ENCODE data around the gene CTNNA2. TPM values are rescaled to one million over a fixed set of nuclear protein-coding genes. Genes with fewer than 3 reads are reported as not detected.
A peak's percentile ranks its signal among the peaks of the same experiment; 100 is the strongest.
"Not testable (repeated sequence)": the region's sequence is repeated elsewhere in the genome, so short reads cannot be mapped to it uniquely, and the experiment has no call there.

Gene CTNNA2
- total RNA-seq, 1 experiment from 2014 or later, result 0.41 TPM

GRCh38 chr2:80145499-80145898, 632.6 kb downstream of the CTNNA2 start:
- in situ Hi-C loops (cut with HindIII; ENCODE audit: low sequenced_read_pairs), result no loop called here
- peak; percentile 5 for DNase-seq (ENCODE audit: low spot score)

GRCh38 chr2:80146757-80147156, 633.9 kb downstream of the CTNNA2 start:
- in situ Hi-C loops (cut with HindIII; ENCODE audit: low sequenced_read_pairs), result not testable (repeated sequence)

GRCh38 chr2:80147690-80148089, 634.8 kb downstream of the CTNNA2 start:
- in situ Hi-C loops (cut with HindIII; ENCODE audit: low sequenced_read_pairs), result no loop called here
- no peak for DNase-seq (ENCODE audit: low spot score)

More at GRCh38 chr2:80146757-80147156, 633.9 kb downstream of the CTNNA2 start:
- not testable (repeated sequence) for DNase-seq (ENCODE audit: low spot score)

- no peak for DNase-seq (ENCODE audit: low spot score)
- in situ Hi-C loops (cut with HindIII; ENCODE audit: low sequenced_read_pairs), result no loop called here
Observed at GRCh38 chr2:80148906-80149305, 636.1 kb downstream of the CTNNA2 start.

GRCh38 chr2:80149991-80150390, 637.1 kb downstream of the CTNNA2 start:
- in situ Hi-C loops (cut with HindIII; ENCODE audit: low sequenced_read_pairs), result no loop called here
- DNase-seq (ENCODE audit: low spot score), result no peak

GRCh38 chr2:80151248-80151647, 638.4 kb downstream of the CTNNA2 start:
- DNase-seq (ENCODE audit: low spot score), result no peak
- in situ Hi-C loops (cut with HindIII; ENCODE audit: low sequenced_read_pairs), result no loop called here

- in situ Hi-C loops (cut with HindIII; ENCODE audit: low sequenced_read_pairs), result no loop called here
- DNase-seq (ENCODE audit: low spot score), result no peak
Observed at GRCh38 chr2:80151651-80152050, 638.8 kb downstream of the CTNNA2 start.

- no peak for DNase-seq (ENCODE audit: low spot score)
- in situ Hi-C loops (cut with HindIII; ENCODE audit: low sequenced_read_pairs), result no loop called here
Observed at GRCh38 chr2:80153151-80153550, 640.3 kb downstream of the CTNNA2 start.

- in situ Hi-C loops (cut with HindIII; ENCODE audit: low sequenced_read_pairs), result no loop called here
- no peak for DNase-seq (ENCODE audit: low spot score)
Observed at GRCh38 chr2:80153768-80154167, 640.9 kb downstream of the CTNNA2 start.

- no peak for DNase-seq (ENCODE audit: low spot score)
- in situ Hi-C loops (cut with HindIII; ENCODE audit: low sequenced_read_pairs), result no loop called here
Observed at GRCh38 chr2:80154231-80154915, 641.5 kb downstream of the CTNNA2 start.

- in situ Hi-C loops (cut with HindIII; ENCODE audit: low sequenced_read_pairs), result no loop called here
- DNase-seq (ENCODE audit: low spot score), result no peak
Observed at GRCh38 chr2:80164375-80164774, 651.5 kb downstream of the CTNNA2 start.

GRCh38 chr2:80166483-80167171, 653.8 kb downstream of the CTNNA2 start:
- in situ Hi-C loops (cut with HindIII; ENCODE audit: low sequenced_read_pairs), result no loop called here
- no peak for DNase-seq (ENCODE audit: low spot score)

- no peak for DNase-seq (ENCODE audit: low spot score)
- in situ Hi-C loops (cut with HindIII; ENCODE audit: low sequenced_read_pairs), result no loop called here
Observed at GRCh38 chr2:80167284-80167808, 654.5 kb downstream of the CTNNA2 start.

- in situ Hi-C loops (cut with HindIII; ENCODE audit: low sequenced_read_pairs), result no loop called here
- DNase-seq (ENCODE audit: low spot score), result no peak
Observed at GRCh38 chr2:80168037-80168436, 655.2 kb downstream of the CTNNA2 start.

GRCh38 chr2:80168801-80169200, 656.0 kb downstream of the CTNNA2 start:
- no peak for DNase-seq (ENCODE audit: low spot score)
- in situ Hi-C loops (cut with HindIII; ENCODE audit: low sequenced_read_pairs), result no loop called here

- DNase-seq (ENCODE audit: low spot score), result no peak
- in situ Hi-C loops (cut with HindIII; ENCODE audit: low sequenced_read_pairs), result no loop called here
Observed at GRCh38 chr2:80169811-80170594, 657.2 kb downstream of the CTNNA2 start.

GRCh38 chr2:80185091-80185490, 672.2 kb downstream of the CTNNA2 start:
- peak; percentile 20 for DNase-seq (ENCODE audit: low spot score)
- in situ Hi-C loops (cut with HindIII; ENCODE audit: low sequenced_read_pairs), result no loop called here

- in situ Hi-C loops (cut with HindIII; ENCODE audit: low sequenced_read_pairs), result no loop called here
- DNase-seq (ENCODE audit: low spot score), result no peak
Observed at GRCh38 chr2:80186262-80186661, 673.4 kb downstream of the CTNNA2 start.

- in situ Hi-C loops (cut with HindIII; ENCODE audit: low sequenced_read_pairs), result no loop called here
- DNase-seq (ENCODE audit: low spot score), result no peak
Observed at GRCh38 chr2:80187156-80187555, 674.3 kb downstream of the CTNNA2 start.

GRCh38 chr2:80190166-80190565, 677.3 kb downstream of the CTNNA2 start:
- no peak for DNase-seq (ENCODE audit: low spot score)
- in situ Hi-C loops (cut with HindIII; ENCODE audit: low sequenced_read_pairs), result no loop called here
